Panc1 (cell line): Measurements from ENCODE around the gene NAA40. TPM values are rescaled to one million over a fixed set of nuclear protein-coding genes. Genes with fewer than 3 reads are reported as not detected.

ENCODE experiments used
- ATAC-seq: fragments of 200-7000 bp; cut with Tn5 transposase; 2 replicates; pipeline ENCODE4 v1.9.1; 2020; ENCODE audit warnings: mild to moderate bottlenecking, moderate library complexity
- BruUV-seq: library from RNA; stranded (reverse); fragments of 400-500 nt; replicated peaks from 2 replicates; lab custom pipeline; 2021; lab: Mats Ljungman, UMichigan
- CTCF ChIA-PET: fragments of 300-600 bp; sonication (Branson Sonifier 250); formaldehyde crosslinking; loops from one replicate; lab custom pipeline; 2022; ENCODE audit warnings: antibody characterized with exemption; lab: Charles Lee
- POLR2A ChIA-PET: fragments of 300-600 bp; sonication (Branson Sonifier 250); formaldehyde crosslinking; loops from one replicate; lab custom pipeline; 2022; ENCODE audit warnings: antibody characterized with exemption; lab: Charles Lee
- DNase-seq: peaks from one replicate; pipeline ENCODE4 v3.0.0-alpha.2; 2010; ENCODE audit warnings: low read depth, low spot score
- H3K27ac ChIP-seq: 2 replicates; pipeline ENCODE4 v1.5.1; 2011; ENCODE audit warnings: mild to moderate bottlenecking, low read length, inconsistent platforms
- H3K27me3 ChIP-seq: fragments of 200-500 bp; sonication (Bioruptor generic); 2 replicates; pipeline ENCODE4 v1.6.0; 2014; ENCODE audit warnings: low read length, inconsistent platforms; ENCODE audit not compliant: control insufficient read depth, insufficient read depth
- H3K36me3 ChIP-seq: fragments of 200-500 bp; sonication (Bioruptor generic); 2 replicates; pipeline ENCODE4 v1.5.1; 2014; ENCODE audit warnings: inconsistent platforms, mild to moderate bottlenecking, low read length, moderate library complexity; ENCODE audit not compliant: control insufficient read depth, insufficient read depth
- H3K4me1 ChIP-seq: 2 replicates; pipeline ENCODE4 v1.5.1; 2011; ENCODE audit warnings: inconsistent platforms, mild to moderate bottlenecking, low read length, moderate library complexity; ENCODE audit not compliant: control insufficient read depth, insufficient read depth
- H3K4me3 ChIP-seq, 2 experiments: 2 replicates each; pipeline ENCODE4 v1.5.1; 2011 to 2012; ENCODE audit warnings: low read depth in 2 of 2, low read length in 2 of 2, mild to moderate bottlenecking in 2 of 2, inconsistent platforms in 1 of 2, moderate library complexity in 1 of 2
- H3K9me3 ChIP-seq: fragments of 200-500 bp; sonication (Bioruptor generic); 2 replicates; pipeline ENCODE4 v1.5.1; 2014; ENCODE audit warnings: low read depth, mild to moderate bottlenecking, inconsistent platforms, low read length, moderate library complexity; ENCODE audit not compliant: control insufficient read depth, insufficient read depth
- POLR2AphosphoS5 ChIP-seq: IDR thresholded peaks from 2 replicates; pipeline ENCODE4 v1.6.1; 2012; ENCODE audit warnings: mild to moderate bottlenecking, low read depth, low read length, moderate library complexity
- SIN3A ChIP-seq: IDR thresholded peaks from 2 replicates; pipeline ENCODE4 v1.6.1; 2012; ENCODE audit warnings: low read depth, mild to moderate bottlenecking, low read length, moderate library complexity, borderline replicate concordance; ENCODE audit not compliant: insufficient read depth
- TCF7L2 ChIP-seq: IDR thresholded peaks from 2 replicates; pipeline ENCODE4 v1.6.1; 2011; ENCODE audit warnings: mild to moderate bottlenecking, low read depth, low read length, inconsistent platforms
- in situ Hi-C: cut with HindIII; loops from 2 replicates; pipeline ENCODE4 v1.10.0; 2016; ENCODE audit warnings: low sequenced_read_pairs, low pct_unique_long_range_greater_than_20kb
- intact Hi-C: fragments of 100-400 bp; cut with micrococcal nuclease; formaldehyde crosslinking; loops from one replicate; pipeline ENCODE4 v1.10.0; 2022; ENCODE audit not compliant: unreplicated experiment
- total RNA-seq: library from RNA; stranded (reverse); gene quantifications from one replicate; pipeline ENCODE4 v1.2.1, GENCODE V29; 2021; ENCODE audit not compliant: unreplicated experiment
- TF ChIP-seq, protein P1 (sequence below): fragments of 450-650 bp; IDR thresholded peaks from 2 replicates; pipeline ENCODE4 v1.5.1; 2017; ENCODE audit warnings: mild to moderate bottlenecking
- TF ChIP-seq, protein P2 (sequence below), 2 experiments: IDR thresholded peaks; 2 replicates each; pipeline ENCODE4 v1.6.1; 2011 to 2012; ENCODE audit warnings: low read depth in 2 of 2, control low read depth in 1 of 2, low read length in 1 of 2, mild to moderate bottlenecking in 1 of 2, moderate library complexity in 1 of 2; ENCODE audit not compliant: insufficient read depth in 1 of 2

The NAA40 gene
- total RNA-seq, 1 experiment from 2014 or later = 43.2 TPM

GRCh38 chr11:63912678-63913077, 26.1 kb upstream of the NAA40 start:
- intact Hi-C loops = no loop called here
- H3K4me3 ChIP-seq = no peak overlapping the region
- in situ Hi-C loops = no loop called here
- no peaks in the 10 kb centered on the region for H3K27me3 ChIP-seq
- ATAC-seq = no peak
- CTCF ChIA-PET = interaction anchor here (0.7 kb wide), 1 partner anchor 35 kb away, joined by 7 read pairs; no protein-coding TSS in a partner anchor
- no peak for DNase-seq
- H3K4me1 ChIP-seq = peaks cover 18% of the 10 kb centered on the region
- no peaks in the 10 kb centered on the region; the same call in 1 of the 2 replicates for H3K36me3 ChIP-seq
- TF ChIP-seq, protein P1, sequence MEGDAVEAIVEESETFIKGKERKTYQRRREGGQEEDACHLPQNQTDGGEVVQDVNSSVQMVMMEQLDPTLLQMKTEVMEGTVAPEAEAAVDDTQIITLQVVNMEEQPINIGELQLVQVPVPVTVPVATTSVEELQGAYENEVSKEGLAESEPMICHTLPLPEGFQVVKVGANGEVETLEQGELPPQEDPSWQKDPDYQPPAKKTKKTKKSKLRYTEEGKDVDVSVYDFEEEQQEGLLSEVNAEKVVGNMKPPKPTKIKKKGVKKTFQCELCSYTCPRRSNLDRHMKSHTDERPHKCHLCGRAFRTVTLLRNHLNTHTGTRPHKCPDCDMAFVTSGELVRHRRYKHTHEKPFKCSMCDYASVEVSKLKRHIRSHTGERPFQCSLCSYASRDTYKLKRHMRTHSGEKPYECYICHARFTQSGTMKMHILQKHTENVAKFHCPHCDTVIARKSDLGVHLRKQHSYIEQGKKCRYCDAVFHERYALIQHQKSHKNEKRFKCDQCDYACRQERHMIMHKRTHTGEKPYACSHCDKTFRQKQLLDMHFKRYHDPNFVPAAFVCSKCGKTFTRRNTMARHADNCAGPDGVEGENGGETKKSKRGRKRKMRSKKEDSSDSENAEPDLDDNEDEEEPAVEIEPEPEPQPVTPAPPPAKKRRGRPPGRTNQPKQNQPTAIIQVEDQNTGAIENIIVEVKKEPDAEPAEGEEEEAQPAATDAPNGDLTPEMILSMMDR = no peak
- TF ChIP-seq TCF7L2 = no peak
- TF ChIP-seq, protein P2, sequence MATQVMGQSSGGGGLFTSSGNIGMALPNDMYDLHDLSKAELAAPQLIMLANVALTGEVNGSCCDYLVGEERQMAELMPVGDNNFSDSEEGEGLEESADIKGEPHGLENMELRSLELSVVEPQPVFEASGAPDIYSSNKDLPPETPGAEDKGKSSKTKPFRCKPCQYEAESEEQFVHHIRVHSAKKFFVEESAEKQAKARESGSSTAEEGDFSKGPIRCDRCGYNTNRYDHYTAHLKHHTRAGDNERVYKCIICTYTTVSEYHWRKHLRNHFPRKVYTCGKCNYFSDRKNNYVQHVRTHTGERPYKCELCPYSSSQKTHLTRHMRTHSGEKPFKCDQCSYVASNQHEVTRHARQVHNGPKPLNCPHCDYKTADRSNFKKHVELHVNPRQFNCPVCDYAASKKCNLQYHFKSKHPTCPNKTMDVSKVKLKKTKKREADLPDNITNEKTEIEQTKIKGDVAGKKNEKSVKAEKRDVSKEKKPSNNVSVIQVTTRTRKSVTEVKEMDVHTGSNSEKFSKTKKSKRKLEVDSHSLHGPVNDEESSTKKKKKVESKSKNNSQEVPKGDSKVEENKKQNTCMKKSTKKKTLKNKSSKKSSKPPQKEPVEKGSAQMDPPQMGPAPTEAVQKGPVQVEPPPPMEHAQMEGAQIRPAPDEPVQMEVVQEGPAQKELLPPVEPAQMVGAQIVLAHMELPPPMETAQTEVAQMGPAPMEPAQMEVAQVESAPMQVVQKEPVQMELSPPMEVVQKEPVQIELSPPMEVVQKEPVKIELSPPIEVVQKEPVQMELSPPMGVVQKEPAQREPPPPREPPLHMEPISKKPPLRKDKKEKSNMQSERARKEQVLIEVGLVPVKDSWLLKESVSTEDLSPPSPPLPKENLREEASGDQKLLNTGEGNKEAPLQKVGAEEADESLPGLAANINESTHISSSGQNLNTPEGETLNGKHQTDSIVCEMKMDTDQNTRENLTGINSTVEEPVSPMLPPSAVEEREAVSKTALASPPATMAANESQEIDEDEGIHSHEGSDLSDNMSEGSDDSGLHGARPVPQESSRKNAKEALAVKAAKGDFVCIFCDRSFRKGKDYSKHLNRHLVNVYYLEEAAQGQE (IDR thresholded peaks at IDR 0.05; ENCODE audit: insufficient read depth in 1 of 2, low read depth in 2 of 2, low read length in 1 of 2) = no peak
- no peak for TF ChIP-seq POLR2AphosphoS5
- no peak for TF ChIP-seq SIN3A
- no TSS peak for BruUV-seq
- H3K9me3 ChIP-seq = no peaks in the 10 kb centered on the region
- H3K27ac ChIP-seq = no peak overlapping the region
- POLR2A ChIA-PET = no interaction called here

GRCh38 chr11:63913866-63914830, 24.7 kb upstream of the NAA40 start:
- no peak overlapping the region for H3K4me3 ChIP-seq
- BruUV-seq = no TSS peak
- H3K9me3 ChIP-seq = no peaks in the 10 kb centered on the region
- no peaks in the 10 kb centered on the region for H3K27me3 ChIP-seq
- DNase-seq (no peak), ATAC-seq (no peak)
- no peak overlapping the region for H3K27ac ChIP-seq
- POLR2A ChIA-PET = interaction anchor here (0.7 kb wide), 1 partner anchor 20 kb away, joined by 4 read pairs; no protein-coding TSS in a partner anchor
- TF ChIP-seq, protein P1 = no peak
- TF ChIP-seq SIN3A = no peak
- TF ChIP-seq POLR2AphosphoS5 = no peak
- no peak for TF ChIP-seq TCF7L2
- TF ChIP-seq, protein P2 (IDR thresholded peaks at IDR 0.05; ENCODE audit: insufficient read depth in 1 of 2, low read depth in 2 of 2, low read length in 1 of 2) = no peak
- in situ Hi-C loops (no loop called here), intact Hi-C loops (no loop called here)
- no peaks in the 10 kb centered on the region; the same call in 1 of the 2 replicates for H3K36me3 ChIP-seq
- H3K4me1 ChIP-seq = peaks cover 30% of the 10 kb centered on the region
- CTCF ChIA-PET = interaction anchor here (0.6 to 1.9 kb wide), 3 partner anchors 13 to 32 kb away, joined by 3 to 5 read pairs (median 4); no protein-coding TSS in a partner anchor
